Skeletal muscle satellite cell (primary cell): ENCODE results near the gene FN1.
"Not testable (repeated sequence)": the region's sequence is repeated elsewhere in the genome, so short reads cannot be mapped to it uniquely, and the experiment has no call there.

Experiments
- H3K27me3 ChIP-seq: 2 replicates; pipeline ENCODE4 v1.7.0; 2013; ENCODE audit warnings: low read length; ENCODE audit not compliant: control insufficient read depth, insufficient read depth
- H3K36me3 ChIP-seq: 2 replicates; pipeline ENCODE4 v1.7.0; 2013; ENCODE audit warnings: mild to moderate bottlenecking, control low read depth, low read length; ENCODE audit not compliant: insufficient read depth
- H3K4me1 ChIP-seq: 2 replicates; pipeline ENCODE4 v1.7.0; 2013; ENCODE audit warnings: low read length; ENCODE audit not compliant: control insufficient read depth, insufficient read depth
- H3K4me2 ChIP-seq: 2 replicates; pipeline ENCODE4 v1.7.0; 2013; ENCODE audit warnings: mild to moderate bottlenecking, low read length
- H3K4me3 ChIP-seq: 2 replicates; pipeline ENCODE4 v1.7.0; 2013; ENCODE audit warnings: low read length
- H3K9ac ChIP-seq: 2 replicates; pipeline ENCODE4 v1.7.0; 2013; ENCODE audit warnings: mild to moderate bottlenecking, low read depth, low read length, moderate library complexity
- H3K9me3 ChIP-seq: replicated peaks from 2 replicates; pipeline ENCODE4 v1.7.0; 2013; ENCODE audit warnings: mild to moderate bottlenecking, control low read depth, low read length

Gene FN1

GRCh38 chr2:215411941-215412743 lies 23.7 kb downstream of the FN1 start:
- Histone ChIP-seq H3K4me1 (peaks cover 60% of the 10 kb centered on the region), H3K27me3 (no peaks in the 10 kb centered on the region), H3K36me3 (peaks cover 91% of the 10 kb centered on the region), H3K4me2 (no peak overlapping the region), H3K4me3 (no peak overlapping the region), H3K9me3 (no peaks in the 10 kb centered on the region), H3K9ac (no peak overlapping the region)

GRCh38 chr2:215410932-215411285 lies 25.0 kb downstream of the FN1 start:
- Histone ChIP-seq H3K27me3 (no peaks in the 10 kb centered on the region), H3K36me3 (peaks cover 91% of the 10 kb centered on the region), H3K9me3 (no peaks in the 10 kb centered on the region), H3K4me3 (no peak overlapping the region), H3K9ac (no peak overlapping the region), H3K4me2 (no peak overlapping the region), H3K4me1 (peaks cover 66% of the 10 kb centered on the region)

DNA sequence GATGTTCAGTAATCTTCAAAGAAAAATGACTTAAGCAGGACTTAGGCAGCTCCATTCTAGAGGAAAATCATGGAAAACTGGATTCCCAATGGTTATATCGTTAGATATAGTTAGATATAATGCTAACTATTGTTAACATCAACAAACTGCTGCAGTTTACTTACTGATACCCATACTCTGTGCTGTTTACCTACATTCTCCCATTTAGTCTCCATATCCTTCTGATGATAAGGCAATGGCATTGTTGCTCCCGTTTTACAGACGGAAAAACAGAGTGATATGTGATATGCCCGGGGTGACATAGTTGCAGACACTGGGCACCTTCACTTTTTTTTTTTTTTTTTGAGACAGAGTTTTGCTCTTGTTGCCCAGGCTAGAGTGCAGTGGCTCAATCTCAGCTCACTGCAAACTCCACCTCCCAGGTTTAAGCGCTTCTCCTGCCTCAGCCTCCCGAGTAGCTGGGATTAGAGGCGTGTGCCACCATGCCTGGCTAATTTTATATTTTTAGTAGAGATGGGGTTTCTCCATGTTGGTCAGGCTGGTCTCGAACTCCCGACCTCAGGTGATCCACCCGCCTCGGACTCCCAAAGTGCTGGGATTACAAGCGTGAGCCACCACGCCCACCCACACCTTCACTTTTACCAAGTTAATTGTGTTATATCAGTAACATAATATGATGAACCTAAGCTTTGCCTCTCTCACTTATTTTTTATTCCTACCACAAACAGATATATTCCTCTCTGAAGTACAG lies 25.5 kb downstream of the FN1 start:
- H3K27me3 ChIP-seq, H3K9me3 ChIP-seq, H3K9ac ChIP-seq, H3K4me3 ChIP-seq, H3K4me2 ChIP-seq: not testable (repeated sequence)
- peaks cover 68% of the 10 kb centered on the region for H3K4me1 ChIP-seq
- peaks cover 90% of the 10 kb centered on the region for H3K36me3 ChIP-seq

- Histone ChIP-seq H3K9me3 (no peaks in the 10 kb centered on the region), H3K4me3 (no peak overlapping the region), H3K36me3 (peaks cover 90% of the 10 kb centered on the region), H3K4me2 (no peak overlapping the region), H3K4me1 (peaks cover 62% of the 10 kb centered on the region), H3K9ac (no peak overlapping the region), H3K27me3 (no peaks in the 10 kb centered on the region)
These were observed 26.3 kb downstream of the FN1 start for GRCh38 chr2:215409331-215410127.

DNA sequence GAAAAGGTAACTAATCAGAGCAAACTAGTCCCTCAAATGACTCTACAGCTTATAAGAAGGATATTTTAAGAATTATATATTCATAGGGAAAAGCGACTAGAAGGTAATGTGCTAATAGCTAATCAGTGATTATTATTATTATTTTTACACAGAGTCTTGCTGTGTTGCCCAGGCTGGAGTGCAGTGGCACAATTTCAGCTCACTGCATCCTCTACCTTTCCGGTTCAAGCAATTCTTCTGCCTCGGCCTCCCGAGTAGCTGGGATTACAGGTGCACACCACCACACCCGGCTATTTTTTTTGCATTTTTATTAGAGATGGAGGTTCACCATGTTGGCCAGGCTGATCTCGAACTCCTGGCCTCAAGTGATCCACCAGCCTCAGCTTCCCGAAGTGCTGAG lies 27.4 kb downstream of the FN1 start:
- H3K4me3 ChIP-seq, H3K9me3 ChIP-seq, H3K9ac ChIP-seq, H3K27me3 ChIP-seq, H3K4me2 ChIP-seq: not testable (repeated sequence)
- Histone ChIP-seq H3K4me1 (peaks cover 55% of the 10 kb centered on the region), H3K36me3 (peaks cover 90% of the 10 kb centered on the region)

DNA sequence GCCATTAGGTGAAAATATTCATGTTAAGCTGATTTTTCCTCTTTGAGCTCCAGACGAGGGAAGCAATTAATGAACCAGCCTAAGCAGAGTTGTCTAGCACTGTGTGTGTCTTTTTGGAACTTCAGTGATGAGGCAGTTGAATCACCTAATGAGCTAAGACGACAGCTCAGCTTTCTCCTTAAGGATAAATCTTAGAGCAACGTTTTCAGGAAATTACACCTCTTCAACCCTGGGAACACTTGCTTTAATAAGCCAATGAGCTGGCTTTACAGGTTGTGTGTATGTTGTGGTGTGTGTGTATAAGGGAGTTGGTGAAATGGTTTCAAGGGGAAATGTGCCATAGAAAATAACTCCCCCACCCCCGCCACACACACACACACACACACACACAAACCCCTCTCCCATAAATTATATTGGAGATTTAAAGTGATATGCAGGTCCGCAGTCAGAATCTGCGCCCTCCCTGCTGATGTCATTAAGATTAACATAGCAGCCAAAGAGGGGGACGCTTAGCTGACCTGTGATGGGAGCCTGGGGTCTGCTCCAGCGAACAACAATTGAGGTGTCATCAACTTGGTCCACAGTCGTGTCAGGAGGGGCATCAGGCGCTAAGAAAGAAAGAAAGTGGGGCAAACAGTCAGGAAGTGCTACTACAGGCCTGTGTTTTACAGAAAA lies 28.1 kb downstream of the FN1 start:
- peaks cover 59% of the 10 kb centered on the region for H3K4me1 ChIP-seq
- H3K9ac ChIP-seq: no peak overlapping the region
- H3K27me3 ChIP-seq: no peaks in the 10 kb centered on the region
- peaks cover 90% of the 10 kb centered on the region for H3K36me3 ChIP-seq
- H3K4me3 ChIP-seq: no peak overlapping the region
- H3K4me2 ChIP-seq: no peak overlapping the region
- H3K9me3 ChIP-seq: no peaks in the 10 kb centered on the region

- H3K4me1 ChIP-seq: peaks cover 58% of the 10 kb centered on the region
- no peak overlapping the region for H3K9ac ChIP-seq
- no peaks in the 10 kb centered on the region for H3K9me3 ChIP-seq
- H3K4me3 ChIP-seq: no peak overlapping the region
- no peaks in the 10 kb centered on the region for H3K27me3 ChIP-seq
- H3K36me3 ChIP-seq: peaks cover 90% of the 10 kb centered on the region
- no peak overlapping the region for H3K4me2 ChIP-seq
These were observed 28.8 kb downstream of the FN1 start for GRCh38 chr2:215407061-215407460.

GRCh38 chr2:215405722-215406581 lies 29.9 kb downstream of the FN1 start:
- no peak overlapping the region for H3K4me3 ChIP-seq
- no peak overlapping the region for H3K9ac ChIP-seq
- H3K4me1 ChIP-seq: peaks cover 57% of the 10 kb centered on the region
- peaks cover 94% of the 10 kb centered on the region for H3K36me3 ChIP-seq
- no peak overlapping the region for H3K4me2 ChIP-seq
- no peaks in the 10 kb centered on the region for H3K27me3 ChIP-seq
- H3K9me3 ChIP-seq: no peaks in the 10 kb centered on the region

DNA sequence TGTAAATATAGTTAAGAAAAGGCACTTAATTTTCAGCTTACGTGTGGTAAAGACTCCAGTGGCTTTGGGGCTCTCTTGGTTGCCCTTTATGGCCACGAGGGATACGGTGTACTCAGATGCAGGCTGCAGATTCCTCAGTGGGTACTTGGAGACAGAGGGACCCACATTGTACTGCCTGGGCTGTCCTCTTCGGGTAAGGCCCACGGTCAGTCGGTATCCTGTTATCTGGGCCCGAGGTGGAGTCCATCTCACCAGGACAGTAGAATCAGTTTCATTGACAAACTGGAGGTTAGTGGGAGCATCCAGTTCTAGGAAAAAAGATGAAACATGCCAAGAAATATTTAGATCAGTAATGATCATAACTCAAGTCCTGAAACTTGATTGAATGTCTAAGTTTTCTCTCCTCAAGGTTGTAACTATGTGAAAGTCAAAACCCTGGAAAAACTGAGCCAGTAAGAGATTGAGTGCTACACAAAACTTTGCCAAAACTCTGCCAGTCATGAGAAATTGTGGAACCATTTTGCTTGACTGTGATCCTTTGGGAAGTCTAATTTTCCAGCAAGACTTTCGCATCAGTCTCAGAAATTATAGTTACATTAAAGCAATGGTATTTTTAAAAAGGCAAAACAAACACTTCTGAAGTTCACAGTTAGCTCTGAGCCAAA lies 31.4 kb downstream of the FN1 start:
- H3K27me3 ChIP-seq: no peaks in the 10 kb centered on the region
- H3K4me2 ChIP-seq: no peak overlapping the region
- no peak overlapping the region for H3K4me3 ChIP-seq
- no peaks in the 10 kb centered on the region for H3K9me3 ChIP-seq
- H3K36me3 ChIP-seq: peaks cover 92% of the 10 kb centered on the region
- peaks cover 45% of the 10 kb centered on the region for H3K4me1 ChIP-seq
- H3K9ac ChIP-seq: no peak overlapping the region
